NCI-H526 treated with DMSO at 0.1 percent for 48 hours (cell line): ENCODE data around the gene OR2Y1.
"Not testable (repeated sequence)": the region's sequence is repeated elsewhere in the genome, so short reads cannot be mapped to it uniquely, and the experiment has no call there.

Source experiments
- DNase-seq: peaks from one replicate; lab custom pipeline; 2025; lab: John Stamatoyannopoulos, UW

OR2Y1 gene

GRCh38 chr5:180739271-180739670, 587 bp downstream of the OR2Y1 start:
- DNase-seq = no peak

GRCh38 chr5:180736536-180736935, 3.3 kb downstream of the OR2Y1 start:
- DNase-seq = no peak

- no peak for DNase-seq
These were observed 14.9 kb downstream of the OR2Y1 start for GRCh38 chr5:180724944-180725343.

- no peak for DNase-seq
These were observed 15.9 kb downstream of the OR2Y1 start for GRCh38 chr5:180723936-180724335.

DNA sequence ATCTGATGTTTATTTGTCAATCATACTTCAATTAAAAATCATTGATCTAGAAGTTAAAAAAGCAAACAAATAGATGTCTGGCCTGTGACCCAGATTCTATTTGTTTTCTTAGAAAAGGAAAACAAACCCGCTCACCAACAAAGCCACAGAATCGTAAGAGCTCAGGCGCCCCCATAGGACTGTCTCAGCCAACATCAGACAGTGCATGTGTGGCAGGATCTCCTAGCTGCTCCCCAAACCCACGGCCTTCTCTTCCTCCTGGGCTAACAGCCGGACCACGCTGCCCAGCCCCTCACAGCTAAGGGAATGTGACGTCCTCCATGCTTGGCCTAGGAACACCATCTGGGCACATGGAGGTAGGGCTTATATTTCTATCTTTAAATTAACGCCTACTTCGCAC, 19.4 kb downstream of the OR2Y1 start:
- DNase-seq = no peak

- DNase-seq = no peak
These were observed 20.1 kb downstream of the OR2Y1 start for GRCh38 chr5:180719781-180720180.

GRCh38 chr5:180718810-180719453, 20.9 kb downstream of the OR2Y1 start:
- DNase-seq = no peak

DNA sequence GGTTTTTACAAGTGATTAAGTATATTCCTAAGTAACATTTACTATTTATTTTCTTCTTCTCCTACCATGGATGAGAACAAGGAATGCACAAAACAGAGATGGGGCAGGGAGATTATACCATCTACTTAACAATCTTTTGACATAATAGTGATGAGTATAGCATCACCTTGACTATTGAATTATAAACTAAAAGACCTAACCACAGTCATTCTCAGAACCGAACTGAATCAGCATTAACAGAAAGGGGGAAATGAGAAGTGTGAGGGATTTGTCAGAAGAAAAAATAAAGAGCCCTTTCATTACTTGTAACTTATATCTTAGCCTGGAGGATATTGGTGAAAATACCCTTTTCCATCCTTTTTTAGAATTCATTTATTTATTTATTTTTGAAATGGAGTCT, 21.9 kb downstream of the OR2Y1 start:
- DNase-seq = no peak

GRCh38 chr5:180704362-180704761, 35.5 kb downstream of the OR2Y1 start:
- DNase-seq = no peak

DNA sequence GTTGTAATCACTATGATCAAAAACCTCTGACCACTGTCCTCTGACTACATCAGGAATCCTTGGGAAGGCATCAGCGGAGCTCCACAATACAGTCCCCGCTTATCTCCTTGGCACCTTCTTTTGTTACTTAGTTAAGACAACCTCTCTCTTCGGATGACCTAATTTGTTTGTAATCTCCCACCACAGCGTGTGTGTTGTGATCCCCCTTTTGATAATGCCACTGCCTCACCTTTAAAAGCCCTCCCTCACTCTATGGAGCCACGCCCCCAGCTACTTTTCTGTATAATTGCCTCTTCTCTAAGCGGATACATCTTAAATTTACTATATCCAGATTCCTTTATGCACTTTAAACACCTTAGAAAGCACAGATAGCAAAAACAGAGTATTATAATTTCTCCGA, 35.9 kb downstream of the OR2Y1 start:
- no peak for DNase-seq

DNA sequence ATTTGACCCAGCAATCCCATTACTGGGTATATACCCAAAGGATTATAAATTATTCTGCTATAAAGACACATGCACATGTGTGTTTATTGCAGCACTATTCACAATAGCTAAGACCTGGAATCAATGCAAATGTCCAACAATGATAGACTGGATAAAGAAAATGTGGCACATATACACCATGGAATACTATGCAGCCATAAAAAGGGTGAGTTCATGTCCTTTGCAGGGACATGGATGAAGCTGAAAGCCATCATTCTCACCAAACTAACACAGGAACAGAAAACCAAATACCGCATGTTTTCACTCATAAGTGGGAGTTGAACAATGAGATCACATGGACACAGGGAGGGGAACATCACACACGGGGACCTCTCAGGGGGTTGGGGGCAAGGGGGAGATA, 36.5 kb downstream of the OR2Y1 start:
- not testable (repeated sequence) for DNase-seq

DNA sequence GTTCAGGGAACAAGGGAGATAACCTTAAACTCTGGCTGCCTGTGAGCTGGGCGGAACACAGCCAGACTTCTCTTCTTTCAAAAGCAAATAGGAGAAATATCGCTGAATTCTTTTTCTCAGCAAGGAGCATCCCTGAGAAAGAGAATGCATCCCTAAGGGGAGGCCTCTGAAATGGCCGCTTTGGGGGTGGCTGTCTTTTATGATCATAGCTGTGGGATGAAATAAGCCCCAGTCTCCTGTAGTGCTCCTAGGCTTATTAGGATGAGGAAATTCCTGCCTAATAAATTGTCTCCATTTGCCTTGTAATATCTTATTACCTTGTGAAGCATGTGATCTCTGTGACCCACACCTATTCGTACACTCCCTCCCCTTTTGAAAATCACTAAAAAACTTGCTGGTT, 39.4 kb downstream of the OR2Y1 start:
- not testable (repeated sequence) for DNase-seq

DNA sequence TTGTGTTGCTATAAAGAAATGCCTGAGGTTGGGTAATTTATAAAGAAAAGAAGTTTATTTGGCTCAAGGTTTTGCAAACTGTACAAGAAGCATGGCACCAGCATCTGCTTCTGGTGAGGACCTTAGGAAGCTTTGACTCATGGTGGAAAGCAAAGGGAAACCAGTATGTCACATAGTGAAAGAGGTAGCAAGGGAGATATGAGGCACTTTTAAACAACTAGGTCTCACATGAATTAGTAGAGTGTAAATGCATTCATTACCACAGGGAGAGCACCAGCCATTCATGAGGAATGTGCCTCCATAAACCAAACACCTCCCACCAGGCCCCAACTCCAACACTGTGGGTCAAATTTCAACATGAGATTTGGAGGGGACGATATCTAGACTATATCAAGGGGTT, 40.8 kb downstream of the OR2Y1 start:
- DNase-seq = no peak

DNA sequence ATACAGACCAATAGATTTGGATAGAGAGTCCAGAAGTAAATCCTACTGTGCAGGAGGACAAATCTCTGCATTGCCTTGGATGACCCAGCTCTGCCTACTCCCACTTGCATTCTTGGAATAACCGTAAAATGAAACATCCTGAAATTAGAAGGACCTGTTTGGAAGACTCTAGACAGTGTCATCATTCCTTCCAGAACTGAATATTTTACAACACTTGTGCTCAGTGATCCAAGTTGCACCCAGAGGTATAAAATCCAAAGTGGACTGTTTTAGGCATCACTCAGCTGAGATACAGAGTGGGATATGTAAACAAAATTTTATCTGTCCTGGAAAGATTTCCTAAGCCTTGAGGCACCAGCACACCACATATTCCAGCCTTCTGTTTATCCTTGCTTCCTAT, 43.7 kb downstream of the OR2Y1 start:
- no peak for DNase-seq

DNA sequence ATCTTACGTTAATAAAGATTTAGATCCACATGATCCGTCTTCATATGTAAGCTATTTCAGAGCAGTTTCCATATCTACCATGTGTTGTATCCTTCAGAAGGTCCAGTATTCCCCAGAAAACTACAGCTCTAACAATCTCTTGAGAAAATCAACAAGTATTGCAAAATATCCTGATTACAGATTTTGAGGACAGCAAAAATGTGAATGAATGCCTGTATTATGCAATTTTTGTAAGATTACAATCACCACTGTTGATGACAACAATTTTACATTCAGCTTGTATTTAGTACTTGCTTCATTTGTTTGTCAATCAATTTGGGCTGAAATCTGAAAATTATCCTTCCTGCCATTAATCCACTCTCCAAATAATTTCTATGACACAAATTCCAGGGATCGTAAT, 47.4 kb downstream of the OR2Y1 start:
- DNase-seq = no peak

DNA sequence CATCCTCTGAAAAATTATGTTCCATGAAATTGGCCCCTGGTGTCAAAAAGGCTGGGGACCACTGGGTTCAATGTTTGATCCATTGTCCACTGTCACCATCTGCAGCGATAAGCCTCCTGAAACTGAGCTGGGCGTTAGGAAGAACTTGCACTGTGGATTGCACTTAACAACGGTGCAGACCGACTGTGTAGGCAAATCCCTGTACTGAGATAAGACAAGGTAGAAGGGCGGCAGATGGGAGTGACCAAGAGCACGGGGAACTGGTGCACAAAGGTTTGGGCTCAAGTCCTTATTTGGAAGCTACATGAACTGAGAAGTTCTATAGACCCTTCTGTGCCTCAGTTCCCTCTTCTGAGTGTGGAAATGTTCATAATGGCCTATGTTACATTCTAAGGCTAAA, 48.8 kb downstream of the OR2Y1 start:
- no peak for DNase-seq

- no peak for DNase-seq
These were observed 49.3 kb downstream of the OR2Y1 start for GRCh38 chr5:180690562-180690961.

DNA sequence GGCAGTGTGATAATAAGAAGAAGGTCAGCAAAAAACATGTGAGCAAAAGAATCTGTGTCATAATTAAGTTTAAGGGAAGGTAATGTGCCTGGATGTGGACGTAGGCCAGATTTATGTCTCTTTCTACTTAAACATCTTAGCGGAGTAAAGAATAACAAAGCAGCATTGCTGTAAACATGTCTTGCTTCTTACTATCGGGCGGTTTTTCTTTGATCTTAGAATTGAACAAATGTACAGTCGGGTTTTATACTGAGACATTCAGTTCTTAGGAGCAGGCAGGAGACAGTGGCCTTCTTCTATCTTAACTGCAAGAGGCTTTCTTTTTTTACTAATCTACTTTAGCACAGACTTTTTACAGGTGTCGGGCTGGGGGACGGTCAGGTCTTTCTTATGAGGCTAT, 50.1 kb downstream of the OR2Y1 start:
- DNase-seq = no peak
